Esophagus muscularis mucosa (tissue), 3 donors: ENCODE results near the gene NTM.

ENCODE experiments used
- POLR2A ChIP-seq: fragments of 450-650 bp; IDR thresholded peaks from one replicate; pipeline ENCODE4 v1.6.1; 2017; ENCODE audit warnings: antibody characterized with exemption, moderate library complexity, mild to moderate bottlenecking, low read depth
- TF ChIP-seq, protein P1 (sequence below), 3 experiments: fragments of 200-600 bp in 2 of 3; fragments of 450-650 bp in 1 of 3; sonication (generic) in 2 of 3; IDR thresholded peaks; one replicate each; pipeline ENCODE4 v1.5.1; 2017 to 2019; ENCODE audit warnings: antibody characterized with exemption in 3 of 3, mild to moderate bottlenecking in 2 of 3, moderate library complexity in 1 of 3

GRCh38 chr11:131600628-131601027 lies 230.2 kb downstream of the NTM start:
- TF ChIP-seq POLR2A, result no peak
- TF ChIP-seq, protein P1, sequence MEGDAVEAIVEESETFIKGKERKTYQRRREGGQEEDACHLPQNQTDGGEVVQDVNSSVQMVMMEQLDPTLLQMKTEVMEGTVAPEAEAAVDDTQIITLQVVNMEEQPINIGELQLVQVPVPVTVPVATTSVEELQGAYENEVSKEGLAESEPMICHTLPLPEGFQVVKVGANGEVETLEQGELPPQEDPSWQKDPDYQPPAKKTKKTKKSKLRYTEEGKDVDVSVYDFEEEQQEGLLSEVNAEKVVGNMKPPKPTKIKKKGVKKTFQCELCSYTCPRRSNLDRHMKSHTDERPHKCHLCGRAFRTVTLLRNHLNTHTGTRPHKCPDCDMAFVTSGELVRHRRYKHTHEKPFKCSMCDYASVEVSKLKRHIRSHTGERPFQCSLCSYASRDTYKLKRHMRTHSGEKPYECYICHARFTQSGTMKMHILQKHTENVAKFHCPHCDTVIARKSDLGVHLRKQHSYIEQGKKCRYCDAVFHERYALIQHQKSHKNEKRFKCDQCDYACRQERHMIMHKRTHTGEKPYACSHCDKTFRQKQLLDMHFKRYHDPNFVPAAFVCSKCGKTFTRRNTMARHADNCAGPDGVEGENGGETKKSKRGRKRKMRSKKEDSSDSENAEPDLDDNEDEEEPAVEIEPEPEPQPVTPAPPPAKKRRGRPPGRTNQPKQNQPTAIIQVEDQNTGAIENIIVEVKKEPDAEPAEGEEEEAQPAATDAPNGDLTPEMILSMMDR (IDR thresholded peaks at IDR 0.05), result no peak
